BJ (cell line): Measurements from ENCODE around the gene CD69. TPM values are rescaled to one million over a fixed set of nuclear protein-coding genes. Genes with fewer than 3 reads are reported as not detected.

Experiments
- CTCF ChIA-PET: fragments of 350-600 bp; formaldehyde crosslinking; extraction: SDS; loops from one replicate; lab custom pipeline; 2021; ENCODE audit warnings: antibody characterized with exemption, inconsistent platforms; lab: Yijun Ruan, JAX
- POLR2A ChIA-PET: fragments of 300-600 bp; sonication (Branson Sonifier 250); formaldehyde crosslinking; extraction: SDS; loops from one replicate; lab custom pipeline; 2021; ENCODE audit warnings: antibody characterized with exemption; lab: Charles Lee
- DNase-seq: peaks from one replicate; pipeline ENCODE4 v3.0.0-alpha.2; 2011; ENCODE audit warnings: low read depth
- H3K27me3 ChIP-seq: 2 replicates; pipeline ENCODE4 v1.6.0; 2011; ENCODE audit warnings: low read length; ENCODE audit not compliant: control insufficient read depth, insufficient read depth
- H3K36me3 ChIP-seq: 2 replicates; pipeline ENCODE4 v1.5.1; 2011; ENCODE audit warnings: low read length; ENCODE audit not compliant: control insufficient read depth, insufficient read depth
- H3K4me3 ChIP-seq: 2 replicates; pipeline ENCODE4 v1.5.1; 2011; ENCODE audit warnings: low read depth, mild to moderate bottlenecking, control low read depth, low read length
- CTCF ChIP-seq: IDR thresholded peaks from 2 replicates; pipeline ENCODE4 v1.5.1; 2011; ENCODE audit warnings: low read depth, mild to moderate bottlenecking, control low read depth, inconsistent platforms, low read length, moderate library complexity; ENCODE audit not compliant: insufficient read depth
- polyA plus RNA-seq: library from polyadenylated mRNA; depleted of rRNA; stranded (reverse); fragments of >200 nt; gene quantifications from 2 replicates; pipeline ENCODE4 v1.2.3, GENCODE V29; 2011

Gene CD69
- polyA plus RNA-seq, 1 experiment = not detected

GRCh38 chr12:9730591-9730990 lies 30.1 kb downstream of the CD69 start:
- ChIA-PET POLR2A (no interaction called here), CTCF (interaction anchor here (0.9 to 2.0 kb wide), 4 partner anchors 12 to 22 kb away, joined by 3 to 16 read pairs (median 6); no protein-coding TSS in a partner anchor)
- Histone ChIP-seq H3K27me3 (no peaks in the 10 kb centered on the region), H3K4me3 (no peak overlapping the region), H3K36me3 (no peaks in the 10 kb centered on the region)
- no peak for DNase-seq
- TF ChIP-seq CTCF = no peak

GRCh38 chr12:9730011-9730410 lies 30.7 kb downstream of the CD69 start:
- POLR2A ChIA-PET = interaction anchor here (0.6 kb wide), 1 partner anchor 1770 kb away, joined by 4 read pairs; no protein-coding TSS in a partner anchor
- no peaks in the 10 kb centered on the region for H3K27me3 ChIP-seq
- CTCF ChIA-PET = interaction anchor here (0.9 to 2.0 kb wide), 3 partner anchors 13 to 21 kb away, joined by 3 to 16 read pairs (median 8); no protein-coding TSS in a partner anchor
- no peaks in the 10 kb centered on the region for H3K36me3 ChIP-seq
- no peak for DNase-seq
- TF ChIP-seq CTCF = no peak
- no peak overlapping the region for H3K4me3 ChIP-seq

GRCh38 chr12:9729082-9729481 lies 31.6 kb downstream of the CD69 start:
- no peak for TF ChIP-seq CTCF
- CTCF ChIA-PET = interaction anchor here (1.8 kb wide), 1 partner anchor 21 kb away, joined by 16 read pairs; no protein-coding TSS in a partner anchor
- Histone ChIP-seq H3K27me3 (no peaks in the 10 kb centered on the region), H3K36me3 (no peaks in the 10 kb centered on the region), H3K4me3 (no peak overlapping the region)
- DNase-seq = no peak
- POLR2A ChIA-PET = no interaction called here

GRCh38 chr12:9727813-9728212 lies 32.9 kb downstream of the CD69 start:
- TF ChIP-seq CTCF = no peak
- POLR2A ChIA-PET = no interaction called here
- CTCF ChIA-PET = interaction anchor here (1.5 kb wide), 1 partner anchor 21 kb away, joined by 6 read pairs; no protein-coding TSS in a partner anchor

GRCh38 chr12:9725213-9725870 lies 35.4 kb downstream of the CD69 start:
- POLR2A ChIA-PET = no interaction called here
- H3K36me3 ChIP-seq = no peaks in the 10 kb centered on the region
- H3K27me3 ChIP-seq = no peaks in the 10 kb centered on the region
- H3K4me3 ChIP-seq = no peak overlapping the region
- CTCF ChIA-PET = interaction anchor here (0.7 to 1.1 kb wide), 2 partner anchors 19 to 24 kb away, joined by 3 to 4 read pairs; no protein-coding TSS in a partner anchor
- no peak for TF ChIP-seq CTCF
- DNase-seq = no peak

More at GRCh38 chr12:9727813-9728212, 32.9 kb downstream of the CD69 start:
- DNase-seq = no peak
- Histone ChIP-seq H3K27me3 (no peaks in the 10 kb centered on the region), H3K36me3 (no peaks in the 10 kb centered on the region), H3K4me3 (no peak overlapping the region)
